ENCODE measurements around the gene KIF26B.
"Not testable (repeated sequence)": the region's sequence is repeated elsewhere in the genome, so short reads cannot be mapped to it uniquely, and the experiment has no call there.

The KIF26B gene

DNA sequence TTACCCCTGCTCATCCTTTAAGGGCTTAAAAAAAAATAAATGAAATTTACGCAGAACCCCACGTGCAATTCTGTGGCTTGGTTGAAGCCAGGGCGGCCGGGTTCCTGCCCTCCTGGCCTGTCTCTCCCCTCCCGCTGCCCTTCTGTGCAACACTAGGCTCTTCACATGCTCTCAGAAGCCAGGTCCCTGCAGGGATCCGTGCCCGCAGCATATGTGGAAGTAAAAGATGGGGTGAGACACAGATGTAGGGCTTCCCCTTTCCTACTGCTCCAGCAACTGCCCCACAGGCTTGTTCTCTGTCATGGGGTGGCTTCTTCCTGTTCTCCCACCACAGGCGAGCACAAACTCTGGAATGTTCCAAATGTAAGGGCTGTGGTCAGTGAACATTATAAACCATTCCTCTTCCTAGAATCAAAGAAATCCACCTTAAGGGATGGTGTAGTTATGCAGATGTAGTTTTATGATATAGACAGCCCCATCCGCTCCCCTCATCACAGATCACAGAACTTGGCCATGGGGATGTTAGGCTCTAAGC is 535.4 kb downstream of the KIF26B start:
- DNase-seq = no peak

GRCh38 chr1:245690946-245691541 is 536.3 kb downstream of the KIF26B start:
- no peak for DNase-seq

- DNase-seq = no peak
Measured at GRCh38 chr1:245691897-245692296, 537.1 kb downstream of the KIF26B start.

GRCh38 chr1:245692318-245692717 is 537.5 kb downstream of the KIF26B start:
- no peak for DNase-seq

- DNase-seq = no peak
Measured at GRCh38 chr1:245693116-245693793, 538.5 kb downstream of the KIF26B start.

GRCh38 chr1:245693941-245694752 is 539.4 kb downstream of the KIF26B start:
- DNase-seq = no peak

GRCh38 chr1:245694753-245695195 is 540.0 kb downstream of the KIF26B start:
- no peak for DNase-seq

DNA sequence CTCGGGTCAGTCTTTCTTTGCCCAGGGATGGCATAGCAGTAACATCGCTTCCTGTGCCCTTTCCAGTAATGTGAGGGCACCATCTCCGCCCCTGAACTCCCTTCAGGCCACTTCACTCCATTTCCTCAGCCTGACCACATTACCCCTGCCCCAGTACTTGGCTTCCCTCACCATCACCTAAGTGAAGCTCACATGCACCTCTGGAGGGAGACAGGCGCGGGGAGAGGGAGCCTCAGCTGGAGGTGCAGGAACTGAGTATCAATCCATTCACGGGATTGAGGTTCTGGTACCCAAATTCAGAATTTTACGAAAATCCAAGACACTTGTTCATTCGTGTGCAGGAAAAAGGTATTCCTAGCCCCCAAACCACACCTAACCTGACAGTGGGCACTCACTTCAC is 540.4 kb downstream of the KIF26B start:
- no peak for DNase-seq

GRCh38 chr1:245695701-245696100 is 540.9 kb downstream of the KIF26B start:
- not testable (repeated sequence) for DNase-seq

- DNase-seq = no peak
Measured at GRCh38 chr1:245698116-245698515, 543.3 kb downstream of the KIF26B start.

- DNase-seq = peak in 1 of 2 donors; percentile 46
Measured at GRCh38 chr1:245698860-245699259, 544.1 kb downstream of the KIF26B start.

DNA sequence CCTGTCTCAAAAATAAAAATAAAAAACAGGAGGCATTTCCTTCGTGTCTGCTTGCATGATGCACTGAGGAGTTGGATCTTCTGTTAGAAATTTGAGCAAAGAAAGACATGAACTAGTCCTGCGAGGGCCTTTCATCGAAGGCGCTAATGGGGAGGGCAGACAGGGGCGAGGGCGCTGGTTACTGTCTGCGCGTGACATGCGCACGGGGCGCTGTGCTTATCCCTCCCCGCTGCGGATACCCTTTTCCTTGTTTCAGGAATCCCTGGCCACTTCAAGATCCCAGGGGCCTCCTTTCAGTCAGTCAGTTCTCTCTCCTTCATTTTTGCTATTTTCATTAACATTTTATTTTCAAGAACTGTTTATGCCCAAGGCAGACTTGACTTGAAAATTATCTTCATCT is 545.8 kb downstream of the KIF26B start:
- DNase-seq = no peak

- no peak for DNase-seq
Measured at GRCh38 chr1:245701631-245702030, 546.8 kb downstream of the KIF26B start.

GRCh38 chr1:245702346-245702745 is 547.6 kb downstream of the KIF26B start:
- no peak for DNase-seq

DNA sequence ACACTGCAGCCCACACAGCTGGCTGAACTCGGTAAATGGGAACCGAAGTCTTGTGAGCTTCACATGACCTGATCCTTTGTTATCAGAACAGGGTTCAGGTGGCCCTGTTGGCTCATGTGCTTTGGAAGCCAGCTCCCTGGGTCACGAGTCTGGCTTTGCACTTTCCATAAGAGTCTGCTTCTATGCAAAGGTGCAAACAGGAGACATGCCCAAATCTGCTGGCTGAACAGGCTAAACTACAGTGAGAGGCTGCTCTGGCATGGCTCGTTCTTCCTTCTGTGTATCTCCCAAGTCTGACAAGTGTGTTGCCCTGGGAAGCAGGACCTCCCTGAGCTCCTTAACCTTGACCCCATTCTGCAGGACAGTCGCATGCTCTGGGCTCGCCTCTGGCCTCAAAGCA is 549.6 kb downstream of the KIF26B start:
- DNase-seq = no peak

DNA sequence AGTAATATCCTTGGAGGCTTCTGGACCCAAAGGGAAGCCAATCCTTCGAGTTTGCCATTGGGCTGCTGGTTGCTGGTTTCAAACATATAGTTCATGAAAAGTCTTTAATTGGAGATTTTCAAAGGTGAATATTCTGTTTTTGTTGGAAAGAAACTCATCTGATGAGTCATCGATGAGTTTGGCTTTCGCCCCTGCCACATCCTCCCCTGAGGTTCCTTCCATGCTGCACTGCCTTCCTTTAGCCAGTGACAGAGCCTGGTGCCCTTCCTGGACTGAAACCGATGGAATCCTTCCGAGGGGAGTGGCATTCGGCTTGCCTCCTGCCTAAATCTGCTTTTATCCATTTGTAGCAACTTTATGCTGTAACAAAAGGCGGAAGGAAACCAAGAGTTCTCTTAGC is 550.0 kb downstream of the KIF26B start:
- no peak for DNase-seq

DNA sequence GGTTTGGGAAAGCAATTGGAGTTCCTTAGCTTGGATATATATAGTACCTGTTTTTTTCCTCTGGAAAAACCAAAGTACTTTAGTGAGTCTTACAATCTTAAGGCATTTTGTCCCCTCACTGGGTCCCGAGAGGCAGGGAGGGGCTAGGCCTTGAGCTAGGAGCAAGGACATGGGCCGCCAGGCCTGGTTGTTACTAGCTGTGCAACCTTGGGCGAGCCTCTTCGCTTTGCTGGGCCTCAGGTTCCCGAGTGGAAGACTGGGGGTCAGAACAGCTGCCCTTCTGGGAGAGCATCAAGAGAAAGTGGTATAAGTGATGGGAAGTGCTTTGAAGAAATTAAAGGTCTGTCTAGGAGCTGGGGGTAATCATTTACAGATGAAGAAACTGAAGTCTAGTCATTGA is 553.2 kb downstream of the KIF26B start:
- DNase-seq = no peak

DNA sequence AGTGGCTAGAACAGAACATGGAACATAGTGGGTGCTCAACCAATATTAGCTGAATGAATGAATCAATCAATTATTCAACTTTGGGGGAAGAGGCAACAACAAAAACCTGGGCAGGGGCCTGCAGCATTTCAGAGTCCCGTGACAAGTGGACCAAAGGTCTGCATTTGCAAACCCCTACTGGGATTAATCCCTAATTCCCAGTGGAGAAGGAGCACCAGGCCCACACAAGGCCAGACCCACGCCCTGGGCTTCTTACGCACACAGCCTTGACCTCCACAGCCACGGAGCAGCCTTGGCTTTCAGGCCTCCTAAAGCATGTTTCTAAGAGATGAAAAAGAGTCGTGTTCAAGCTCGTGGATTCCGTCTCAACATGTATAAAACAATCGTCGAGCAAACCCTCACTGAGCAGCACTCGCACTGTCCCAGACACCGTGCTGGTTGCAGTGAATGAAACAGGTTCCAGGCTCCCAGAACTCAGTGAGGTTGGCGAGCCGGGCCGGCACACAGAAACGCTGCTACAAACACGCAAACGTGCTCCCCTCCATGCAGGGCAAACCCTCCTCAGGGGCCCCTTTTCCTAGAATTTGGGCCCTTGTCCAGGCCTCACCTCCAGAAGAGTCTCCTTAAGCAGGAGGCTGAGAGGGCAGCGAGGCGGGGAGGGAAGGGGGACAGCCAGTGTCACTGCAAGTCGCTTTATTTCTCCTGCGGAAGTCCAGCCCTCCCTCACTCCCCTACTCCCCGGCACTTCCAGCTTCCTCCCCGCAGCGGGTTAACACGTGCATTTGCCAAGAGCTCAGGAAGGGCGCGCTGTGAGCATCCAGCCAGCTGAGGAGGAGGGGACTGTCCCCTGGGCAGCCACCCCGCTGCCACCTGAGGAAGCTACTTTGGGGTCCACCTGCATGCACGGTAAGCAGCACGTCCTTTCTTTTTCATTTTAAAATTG is 556.4 kb downstream of the KIF26B start:
- DNase-seq = no peak

- not testable (repeated sequence) for DNase-seq
Measured at GRCh38 chr1:245714027-245714426, 559.2 kb downstream of the KIF26B start.

GRCh38 chr1:245715291-245715701 is 560.5 kb downstream of the KIF26B start:
- no peak for DNase-seq

- no peak for DNase-seq
Measured at GRCh38 chr1:245715970-245716369, 561.2 kb downstream of the KIF26B start.

DNA sequence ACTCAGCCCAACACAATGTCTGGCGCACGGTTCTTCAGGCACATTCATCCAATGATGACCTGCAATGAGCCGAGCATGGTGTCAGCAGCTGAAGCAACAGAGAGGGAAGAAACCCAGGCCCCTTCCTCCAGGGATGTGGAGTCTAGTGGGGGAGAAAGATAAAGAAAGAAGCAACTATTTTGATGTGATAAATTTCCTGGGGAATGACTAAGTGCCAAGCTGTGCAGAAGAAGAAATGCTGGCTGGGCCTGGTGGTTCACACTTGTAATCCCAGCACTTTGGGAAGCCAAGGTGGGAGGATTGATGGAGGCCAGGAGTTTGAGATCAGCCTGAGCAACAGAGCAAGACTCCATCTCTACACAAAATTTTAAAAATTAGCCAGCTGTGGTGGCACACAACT is 561.8 kb downstream of the KIF26B start:
- no peak for DNase-seq

Measured in CD4-positive, alpha-beta T cell treated with Interleukin-1 beta for 1 hour (primary cell).